SK-N-SH (cell line): ENCODE results near the gene GPC4.

ENCODE experiments used
- CTCF ChIP-seq: fragments of 200-600 bp; sonication (generic); IDR thresholded peaks from 2 replicates; pipeline ENCODE4 v1.6.1; 2017; ENCODE audit warnings: antibody characterized with exemption, mild to moderate bottlenecking, moderate library complexity
- EZH2phosphoT487 ChIP-seq: fragments of 200-600 bp; sonication (generic); IDR thresholded peaks from 2 replicates; pipeline ENCODE4 v1.6.1; 2017; ENCODE audit warnings: low read depth, mixed run types, mild to moderate bottlenecking, antibody characterized with exemption, moderate library complexity, borderline replicate concordance
- MAX ChIP-seq: IDR thresholded peaks from 2 replicates; pipeline ENCODE4 v1.4.0; 2012; ENCODE audit warnings: low read depth
- RCOR1 ChIP-seq: fragments of 150-350 bp; IDR thresholded peaks from 2 replicates; pipeline ENCODE4 v1.6.1; 2017; ENCODE audit warnings: antibody characterized with exemption, low read length
- REST ChIP-seq: IDR thresholded peaks from 2 replicates; pipeline ENCODE4 v1.6.1; 2012; ENCODE audit warnings: mild to moderate bottlenecking, low read depth, low read length, moderate library complexity
- RFX5 ChIP-seq: IDR thresholded peaks from 2 replicates; pipeline ENCODE4 v1.6.1; 2012; ENCODE audit warnings: mild to moderate bottlenecking, improper control_type of control experiment, low read length
- USF2 ChIP-seq: fragments of 150-350 bp; IDR thresholded peaks from 2 replicates; pipeline ENCODE4 v1.6.1; 2017; ENCODE audit warnings: antibody characterized with exemption, low read length, low read depth, borderline replicate concordance
- YY1 ChIP-seq: IDR thresholded peaks from 2 replicates; pipeline ENCODE4 v1.4.0; 2012; ENCODE audit warnings: low read depth, mild to moderate bottlenecking

DNA sequence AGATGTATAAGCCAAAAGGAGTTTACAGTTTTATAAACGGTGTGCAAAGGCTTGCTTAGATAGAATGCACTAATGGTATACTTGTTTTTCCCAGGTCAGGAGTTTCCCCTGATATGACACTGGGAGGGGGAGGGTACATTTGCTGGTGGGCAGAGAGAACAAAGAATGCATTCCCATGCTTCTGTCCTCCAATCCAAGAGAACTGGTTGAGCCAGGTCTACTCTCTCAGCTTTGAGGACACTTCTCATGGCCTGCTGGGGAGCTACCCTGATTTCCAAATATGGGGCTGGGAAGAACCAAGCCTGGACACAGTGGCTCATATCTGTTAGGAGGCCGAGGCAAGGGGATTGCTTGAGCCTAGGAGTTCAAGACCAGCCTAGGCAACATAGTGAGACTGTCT is 3.3 kb upstream of the GPC4 start:
- TF ChIP-seq RCOR1 (no peak), USF2 (no peak), RFX5 (no peak), CTCF (no peak), MAX (no peak), EZH2phosphoT487 (no peak), REST (no peak), YY1 (no peak)
